B cell (primary cell): Measurements from ENCODE around the gene PDXK. TPM values are rescaled to one million over a fixed set of nuclear protein-coding genes. Genes with fewer than 3 reads are reported as not detected.

Source experiments
- ATAC-seq: fragments of 200-7000 bp; cut with Tn5 transposase; one replicate; pipeline ENCODE4 v1.10.0; 2021; ENCODE audit warnings: low read depth, mild to moderate bottlenecking, moderate number of reproducible peaks, moderate library complexity
- CTCF ChIA-PET: fragments of 350-600 bp; sonication (Branson Sonifier 250); formaldehyde crosslinking; loops from one replicate; lab custom pipeline; 2021; ENCODE audit warnings: antibody characterized with exemption, inconsistent platforms; lab: Charles Lee
- POLR2A ChIA-PET: fragments of 350-600 bp; sonication (Branson Sonifier 250); formaldehyde crosslinking; loops from one replicate; lab custom pipeline; 2021; ENCODE audit warnings: antibody characterized with exemption; lab: Charles Lee
- DNase-seq: peaks from one replicate; pipeline ENCODE4 v3.0.0; 2013
- H2AFZ ChIP-seq: 2 replicates; pipeline ENCODE4 v1.6.1; 2012; ENCODE audit warnings: mild to moderate bottlenecking, low read depth, low read length; ENCODE audit not compliant: insufficient read depth, poor library complexity, severe bottlenecking
- H3K27ac ChIP-seq, 2 donors: 1 replicate in 1 of 2; 2 replicates in 1 of 2; pipeline ENCODE4 v1.5.1; 2012 to 2013; ENCODE audit warnings: low read length in 2 of 2, mild to moderate bottlenecking in 2 of 2, moderate library complexity in 1 of 2
- H3K27me3 ChIP-seq, 4 experiments: fragments of 200-600 bp in 1 of 4; sonication (generic) in 1 of 4; replicated peaks in 1 of 4; 1 replicate in 2 of 4; 2 replicates in 2 of 4; pipeline versions ENCODE4 v1.6.1 to v1.7.0; 2013 to 2016; ENCODE audit warnings: low read length in 3 of 4, mild to moderate bottlenecking in 2 of 4, mixed read lengths in 1 of 4, moderate library complexity in 1 of 4; ENCODE audit not compliant: insufficient read depth in 4 of 4, control insufficient read depth in 3 of 4; ENCODE audit errors: control extremely low read depth in 1 of 4
- H3K36me3 ChIP-seq, 2 experiments: replicated peaks in 1 of 2; 1 replicate in 1 of 2; 2 replicates in 1 of 2; pipeline versions ENCODE4 v1.6.1 to v1.7.1; 2013; ENCODE audit warnings: low read length in 1 of 2; ENCODE audit not compliant: insufficient read depth in 2 of 2, control insufficient read depth in 1 of 2; ENCODE audit errors: control extremely low read depth in 1 of 2, extremely low read depth in 1 of 2
- H3K4me1 ChIP-seq, 2 donors: fragments of 200-600 bp in 1 of 2; sonication (generic) in 1 of 2; 1 replicate in 1 of 2; 2 replicates in 1 of 2; pipeline versions ENCODE4 v1.5.1 to v1.6.1; 2013 to 2017; ENCODE audit warnings: low read length in 2 of 2; ENCODE audit not compliant: control insufficient read depth in 2 of 2, insufficient read depth in 2 of 2
- H3K4me2 ChIP-seq: replicated peaks from 2 replicates; pipeline ENCODE3; 2012; ENCODE audit warnings: mild to moderate bottlenecking, low read depth, low read length; ENCODE audit not compliant: poor library complexity, severe bottlenecking
- H3K4me3 ChIP-seq, 5 experiments: fragments of 200-600 bp in 1 of 5; sonication (generic) in 1 of 5; 1 replicate in 3 of 5; 2 replicates in 2 of 5; pipeline versions ENCODE4 v1.5.1 to v1.7.0; 2011 to 2016; ENCODE audit warnings: low read length in 4 of 5, mild to moderate bottlenecking in 4 of 5, low read depth in 2 of 5, control low read depth in 1 of 5, moderate library complexity in 1 of 5; ENCODE audit not compliant: insufficient read depth in 1 of 5; ENCODE audit errors: control extremely low read depth in 1 of 5, extremely low read depth in 1 of 5
- H3K79me2 ChIP-seq: fragments of 200-600 bp; sonication (generic); one replicate; pipeline ENCODE4 v1.6.0; 2016; ENCODE audit warnings: low read length; ENCODE audit not compliant: control insufficient read depth, insufficient read depth
- H3K9ac ChIP-seq: fragments of 200-600 bp; sonication (generic); 2 replicates; pipeline ENCODE4 v1.6.1; 2017; ENCODE audit warnings: mild to moderate bottlenecking, low read length, moderate library complexity
- H3K9me3 ChIP-seq, 3 donors: one replicate each; pipeline versions ENCODE4 v1.6.1 to v1.7.1; 2013; ENCODE audit warnings: low read length in 2 of 3; ENCODE audit not compliant: control insufficient read depth in 2 of 3, insufficient read depth in 1 of 3; ENCODE audit errors: control extremely low read depth in 1 of 3
- H4K20me1 ChIP-seq: 2 replicates; pipeline ENCODE4 v1.6.0; 2012; ENCODE audit warnings: mild to moderate bottlenecking, low read length; ENCODE audit not compliant: insufficient read depth, control insufficient read depth, poor library complexity, severe bottlenecking
- H3K27ac Mint-ChIP-seq: one replicate; pipeline ENCODE4 v1.8.0; 2021; ENCODE audit warnings: mixed read lengths
- H3K27me3 Mint-ChIP-seq: one replicate; pipeline ENCODE4 v1.8.0; 2021; ENCODE audit warnings: mixed read lengths
- H3K4me1 Mint-ChIP-seq: one replicate; pipeline ENCODE4 v1.8.0; 2021; ENCODE audit warnings: mixed read lengths
- H3K4me3 Mint-ChIP-seq: one replicate; pipeline ENCODE4 v1.8.0; 2021; ENCODE audit warnings: mixed read lengths
- H3K9me3 Mint-ChIP-seq: one replicate; pipeline ENCODE4 v1.8.0; 2022; ENCODE audit warnings: mixed read lengths; ENCODE audit not compliant: insufficient read depth
- CTCF ChIP-seq: fragments of 200-600 bp; IDR thresholded peaks from one replicate; pipeline ENCODE4 v1.8.0; 2022; ENCODE audit warnings: antibody characterized with exemption, mild to moderate bottlenecking
- EZH2 ChIP-seq: IDR thresholded peaks from 2 replicates; pipeline ENCODE4 v1.6.1; 2012; ENCODE audit warnings: borderline replicate concordance, low read depth, mild to moderate bottlenecking, moderate library complexity, low read length; ENCODE audit not compliant: insufficient read depth, poor library complexity, severe bottlenecking
- WGBS: methylation state at CpG from one replicate; pipeline ENCODE4 v1.1.5; 2013; ENCODE audit warnings: missing lambda C conversion rate; ENCODE audit not compliant: insufficient coverage; 5-methylcytosine and 5-hydroxymethylcytosine counted together
- intact Hi-C: fragments of 100-400 bp; cut with micrococcal nuclease; formaldehyde crosslinking; loops from one replicate; pipeline ENCODE4 v1.10.0; 2022
- polyA plus RNA-seq: library from polyadenylated mRNA; depleted of rRNA; stranded (reverse); fragments of >200 nt; gene quantifications from 2 replicates; pipeline ENCODE4 v1.2.3, GENCODE V29; 2012
- total RNA-seq, 2 donors: library from RNA; stranded (reverse); fragments of 120-200 nt in 1 of 2; gene quantifications; 1 replicate in 1 of 2; 2 replicates in 1 of 2; pipeline versions ENCODE4 v1.2.3 to v1.2.4, GENCODE V29; 2013 to 2022

Gene PDXK
- total and polyA plus RNA-seq, 2 donors (not counting 1 experiment from before 2014, with no cell fraction given) = 31.1 to 102 TPM

- no peaks in the 10 kb centered on the region for H3K27me3 ChIP-seq
- WGBS = 83% methylated on average over 2 of the region's 5 CpGs
- ATAC-seq = no peak
- DNase-seq = no peak
- no peak overlapping the region for H3K4me3 Mint-ChIP-seq
- no peaks in the 10 kb centered on the region for H3K9me3 Mint-ChIP-seq
- H2AFZ ChIP-seq = no peak overlapping the region
- ChIA-PET CTCF (no interaction called here), POLR2A (no interaction called here)
- H3K9me3 ChIP-seq = no peaks in the 10 kb centered on the region
- no peak overlapping the region for H3K4me3 ChIP-seq
- no peak overlapping the region for H3K27ac ChIP-seq
- no peak overlapping the region for H3K4me2 ChIP-seq
- intact Hi-C loops = no loop called here
- peaks cover 3 to 6% of the 10 kb centered on the region in 2 donors for H3K4me1 ChIP-seq
- no peak overlapping the region for H3K27ac Mint-ChIP-seq
- H3K27me3 Mint-ChIP-seq = no peaks in the 10 kb centered on the region
- no peak overlapping the region for H3K9ac ChIP-seq
- no peaks in the 10 kb centered on the region for H3K79me2 ChIP-seq
- no peaks in the 10 kb centered on the region for H4K20me1 ChIP-seq
- H3K36me3 ChIP-seq = no peaks in the 10 kb centered on the region
- peaks cover 6% of the 10 kb centered on the region for H3K4me1 Mint-ChIP-seq
- TF ChIP-seq EZH2 (no peak), CTCF (no peak)
Observed at GRCh38 chr21:43782431-43783097, 63.6 kb downstream of the PDXK start.

GRCh38 chr21:43783098-43783700 lies 64.3 kb downstream of the PDXK start:
- intact Hi-C loops = no loop called here
- DNase-seq (no peak), ATAC-seq (no peak)
- no peaks in the 10 kb centered on the region for H3K79me2 ChIP-seq
- no peak overlapping the region for H3K9ac ChIP-seq
- 64% methylated on average over 15 of the region's 17 CpGs for WGBS
- no peak overlapping the region for H3K27ac ChIP-seq
- Mint-ChIP-seq H3K4me3 (no peak overlapping the region), H3K4me1 (peaks cover 6% of the 10 kb centered on the region), H3K27me3 (no peaks in the 10 kb centered on the region), H3K9me3 (no peaks in the 10 kb centered on the region), H3K27ac (no peak overlapping the region)
- no peak overlapping the region for H3K4me3 ChIP-seq
- no peak overlapping the region for H2AFZ ChIP-seq
- no peaks in the 10 kb centered on the region for H3K27me3 ChIP-seq
- no peaks in the 10 kb centered on the region for H3K36me3 ChIP-seq
- H3K4me2 ChIP-seq = no peak overlapping the region
- no peaks in the 10 kb centered on the region for H4K20me1 ChIP-seq
- CTCF ChIA-PET = no interaction called here
- H3K4me1 ChIP-seq = peaks cover 3 to 6% of the 10 kb centered on the region in 2 donors
- POLR2A ChIA-PET = no interaction called here
- H3K9me3 ChIP-seq = no peaks in the 10 kb centered on the region
- TF ChIP-seq CTCF (no peak), EZH2 (no peak)
